GM12873 (cell line): ENCODE data around the gene GATA5.

ENCODE experiments used
- CTCF ChIP-seq: IDR thresholded peaks from 2 replicates; pipeline ENCODE4 v1.5.1; 2012; ENCODE audit warnings: low read depth, mild to moderate bottlenecking, moderate library complexity, low read length, control low read depth; ENCODE audit not compliant: insufficient read depth; ENCODE audit errors: missing control alignments

Gene GATA5

DNA sequence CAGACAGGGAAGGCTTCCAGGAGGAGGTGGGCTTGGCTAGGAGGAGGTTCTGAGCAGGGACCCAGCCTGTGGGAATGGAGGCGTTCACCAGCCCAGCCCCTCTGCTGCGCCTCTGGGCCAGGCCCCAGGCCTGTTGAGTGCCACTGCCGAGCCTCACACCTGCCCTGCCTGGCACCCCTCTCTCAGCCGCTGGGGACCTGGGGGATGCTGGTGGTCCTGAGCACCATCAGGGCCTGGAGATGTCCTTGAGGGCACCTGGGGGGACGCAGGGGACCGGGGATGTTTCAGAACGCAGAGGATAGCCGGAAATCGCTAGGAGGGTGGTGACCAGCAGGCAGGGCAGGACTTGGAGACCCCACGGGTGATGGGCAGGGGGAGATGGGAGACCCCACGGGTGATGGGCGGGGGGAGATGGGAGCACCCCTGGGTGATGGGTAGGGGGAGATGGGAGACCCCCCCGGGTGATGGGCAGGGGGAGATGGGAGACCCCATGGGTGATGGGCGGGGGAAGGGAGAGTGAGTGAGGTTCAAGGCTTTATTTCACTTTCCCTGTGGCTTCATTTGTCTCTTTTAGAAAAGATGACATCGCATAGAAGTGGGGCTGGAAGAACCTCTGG lies 12.7 kb downstream of the GATA5 start:
- TF ChIP-seq CTCF = no peak

GRCh38 chr20:62461834-62462233 lies 14.0 kb downstream of the GATA5 start:
- no peak for TF ChIP-seq CTCF

- no peak for TF ChIP-seq CTCF
Observed at GRCh38 chr20:62461157-62461556, 14.6 kb downstream of the GATA5 start.

- no peak for TF ChIP-seq CTCF
Observed at GRCh38 chr20:62460678-62461077, 15.1 kb downstream of the GATA5 start.

DNA sequence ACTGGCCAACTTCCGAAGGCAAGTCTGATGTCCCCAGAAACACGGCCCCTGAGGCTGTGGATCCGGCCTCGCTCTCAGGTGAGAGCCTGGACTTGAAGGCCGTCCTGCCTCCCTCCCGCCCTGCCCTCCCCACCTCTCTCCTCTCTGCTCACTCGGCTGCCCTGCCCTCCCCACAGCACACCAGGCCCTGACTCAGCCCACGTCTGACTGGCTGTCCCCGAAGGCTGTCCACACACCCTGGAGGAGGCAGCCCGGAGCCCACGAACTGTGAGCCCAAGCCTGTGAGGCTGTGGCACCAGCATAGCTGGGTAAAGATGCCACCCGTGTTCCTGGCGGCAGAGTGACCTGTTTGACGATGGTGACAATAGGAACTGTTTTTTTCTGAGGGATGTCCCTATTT lies 16.3 kb downstream of the GATA5 start:
- TF ChIP-seq CTCF = no peak

- TF ChIP-seq CTCF = no peak
Observed at GRCh38 chr20:62458275-62459251, 17.2 kb downstream of the GATA5 start.

- TF ChIP-seq CTCF = no peak
Observed at GRCh38 chr20:62457831-62458230, 18.0 kb downstream of the GATA5 start.
